ENCODE data around the gene USP20. TPM values are rescaled to one million over a fixed set of nuclear protein-coding genes. Genes with fewer than 3 reads are reported as not detected.
A peak's percentile ranks its signal among the peaks of the same experiment; 100 is the strongest.

The USP20 gene
- total and polyA plus RNA-seq, 10 of the 15 experiments (the other 5 are each of a cell fraction or from before 2014, with no cell fraction given), result 0.66 to 23.3 (median 11.0) TPM

DNA sequence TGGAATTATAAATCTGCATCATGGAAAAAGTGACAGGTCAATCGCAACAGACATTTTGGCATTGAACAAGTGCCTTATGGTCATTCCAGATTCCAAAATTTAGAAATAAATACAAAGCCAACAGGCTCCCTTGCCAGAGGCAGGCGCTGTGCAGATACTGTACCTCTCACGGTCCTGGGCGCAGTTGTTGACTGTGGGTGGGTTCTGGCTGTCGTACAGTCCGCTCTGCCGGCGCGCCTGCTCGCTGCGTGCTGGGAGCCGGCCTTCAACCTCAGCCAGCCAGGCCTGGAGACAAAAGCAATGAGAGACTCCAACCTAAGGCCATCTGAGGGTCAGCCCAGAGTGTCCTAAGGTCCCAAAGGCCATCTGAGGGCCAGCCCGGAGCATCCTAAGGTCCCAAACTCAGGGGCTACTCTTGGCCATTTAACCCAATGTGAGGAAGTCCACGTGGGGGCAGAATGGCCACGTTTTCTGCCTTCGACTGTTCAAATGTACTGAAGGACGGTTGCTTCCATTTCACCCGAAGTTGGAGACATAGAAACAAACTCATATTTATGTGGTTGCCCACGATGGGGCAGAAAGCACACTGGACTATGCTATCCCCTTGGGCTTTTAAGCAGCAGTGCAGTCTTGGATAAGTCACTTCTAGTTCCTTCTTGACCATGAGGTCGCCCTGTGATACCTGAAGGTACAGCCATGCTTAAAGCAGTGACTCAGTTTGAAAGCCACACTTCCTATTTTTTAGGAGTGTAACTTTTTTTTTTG, 65.2 kb downstream of the USP20 start:
- Histone ChIP-seq H3K79me2 (ENCODE audit: control insufficient read depth, insufficient read depth, low read length) (peaks cover 23% of the 10 kb centered on the region), H3K9me3 (replicated peaks; ENCODE audit: control insufficient read depth, insufficient read depth, low read length) (no peaks in the 10 kb centered on the region; the same call in 2 of the 3 replicates), H3K4me2 (ENCODE audit: control insufficient read depth, insufficient read depth) (no peak overlapping the region), H3K27ac (ENCODE audit: control insufficient read depth, insufficient read depth) (peak overlapping the region; percentile 71), H4K20me1 (ENCODE audit: control insufficient read depth, insufficient read depth) (no peaks in the 10 kb centered on the region), H3K4me3 (no peak overlapping the region), H3K27me3 (replicated peaks in 1 of 2; ENCODE audit: control insufficient read depth in 2 of 2, insufficient read depth in 2 of 2, low read length in 1 of 2) (no peaks in the 10 kb centered on the region), H3K9ac (ENCODE audit: control insufficient read depth, insufficient read depth, low read length) (0 out of 2 replicates have a peak overlapping the region, but pooled peaks have one; percentile 8), H3K36me3 (ENCODE audit: control insufficient read depth in 2 of 2, insufficient read depth in 2 of 2, low read length in 1 of 2) (peaks cover 28 to 66% of the 10 kb centered on the region in 2 experiments), H3K4me1 (ENCODE audit: control insufficient read depth, insufficient read depth, low read length) (peaks cover 68% of the 10 kb centered on the region), H2AFZ (ENCODE audit: control insufficient read depth, low read depth, low read length) (no peak overlapping the region)
- ChIA-PET RAD21 (ENCODE audit: unreplicated experiment) (interaction anchor here (0.9 to 1.9 kb wide), 4 partner anchors 8 to 129 kb away, joined by 3 to 8 read pairs (median 6); no protein-coding TSS in a partner anchor), CTCF (no interaction called here), SMC1A (ENCODE audit: uncharacterized antibody, unreplicated experiment) (interaction anchor here (0.9 kb wide), 1 partner anchor 141 kb away, joined by 3 read pairs; no protein-coding TSS in a partner anchor), POLR2A (interaction anchor here (0.8 to 1.6 kb wide), 3 partner anchors 14 to 126 kb away, joined by 3 to 5 read pairs (median 3); no protein-coding TSS in a partner anchor)
- DNase-seq (ENCODE audit: low read depth, low spot score) (peak; percentile 85), ATAC-seq (peak; percentile 96), FAIRE-seq (peak; percentile 76)
- TSS peak; percentile 10 for BruUV-seq (replicated peaks)
- WGBS (ENCODE audit: insufficient coverage, insufficient replicate concordance, low lambda C conversion rate, missing lambda C conversion rate), result 62% methylated on average over 20 of the region's 20 CpGs
- intact Hi-C loops (cut with micrococcal nuclease; ENCODE audit: unreplicated experiment) (loop anchor here (1.0 kb wide), 1 partner anchor 12 kb away; no protein-coding TSS in a partner anchor), in situ Hi-C loops (cut with MboI) (no loop called here)
- TF ChIP-seq BRCA1 (IDR thresholded peaks at IDR 0.05; ENCODE audit: low read depth, low read length) (no peak), POLR2AphosphoS5 (IDR thresholded peaks at IDR 0.05; ENCODE audit: low read length) (peak; percentile 70; the same call in 1 of the 2 replicates), SREBF1 (IDR thresholded peaks at IDR 0.05; ENCODE audit: low read length) (no peak), NBN (IDR thresholded peaks at IDR 0.05) (no peak), ATF3 (IDR thresholded peaks at IDR 0.05; ENCODE audit: borderline replicate concordance, extremely low read depth, low read depth, low read length) (no peak), NFYA (IDR thresholded peaks at IDR 0.05; ENCODE audit: borderline replicate concordance, low read depth, low read length) (no peak), MAX (IDR thresholded peaks at IDR 0.05; ENCODE audit: low read depth, low read length) (no peak; the same call in 1 of the 2 replicates), CBX3 (IDR thresholded peaks at IDR 0.05; ENCODE audit: borderline replicate concordance, low read depth) (no peak), MEF2B (IDR thresholded peaks at IDR 0.05; ENCODE audit: partially characterized antibody, poor library complexity, severe bottlenecking) (peak; percentile 93), FOS (IDR thresholded peaks at IDR 0.05; ENCODE audit: borderline replicate concordance, extremely low read depth, insufficient read length) (no peak), EGR1 (IDR thresholded peaks at IDR 0.05; ENCODE audit: borderline replicate concordance in 1 of 2, low read depth in 2 of 2, low read length in 2 of 2) (no peak), ZBTB4 (CRISPR knock-in tag; IDR thresholded peaks at IDR 0.05) (no peak), CREM (IDR thresholded peaks at IDR 0.05; ENCODE audit: low read depth) (peak; percentile 48; the same call in 1 of the 2 replicates), MXI1 (IDR thresholded peaks at IDR 0.05; ENCODE audit: low read depth, low read length) (peak; percentile 71)
- TF ChIP-seq, protein P1, sequence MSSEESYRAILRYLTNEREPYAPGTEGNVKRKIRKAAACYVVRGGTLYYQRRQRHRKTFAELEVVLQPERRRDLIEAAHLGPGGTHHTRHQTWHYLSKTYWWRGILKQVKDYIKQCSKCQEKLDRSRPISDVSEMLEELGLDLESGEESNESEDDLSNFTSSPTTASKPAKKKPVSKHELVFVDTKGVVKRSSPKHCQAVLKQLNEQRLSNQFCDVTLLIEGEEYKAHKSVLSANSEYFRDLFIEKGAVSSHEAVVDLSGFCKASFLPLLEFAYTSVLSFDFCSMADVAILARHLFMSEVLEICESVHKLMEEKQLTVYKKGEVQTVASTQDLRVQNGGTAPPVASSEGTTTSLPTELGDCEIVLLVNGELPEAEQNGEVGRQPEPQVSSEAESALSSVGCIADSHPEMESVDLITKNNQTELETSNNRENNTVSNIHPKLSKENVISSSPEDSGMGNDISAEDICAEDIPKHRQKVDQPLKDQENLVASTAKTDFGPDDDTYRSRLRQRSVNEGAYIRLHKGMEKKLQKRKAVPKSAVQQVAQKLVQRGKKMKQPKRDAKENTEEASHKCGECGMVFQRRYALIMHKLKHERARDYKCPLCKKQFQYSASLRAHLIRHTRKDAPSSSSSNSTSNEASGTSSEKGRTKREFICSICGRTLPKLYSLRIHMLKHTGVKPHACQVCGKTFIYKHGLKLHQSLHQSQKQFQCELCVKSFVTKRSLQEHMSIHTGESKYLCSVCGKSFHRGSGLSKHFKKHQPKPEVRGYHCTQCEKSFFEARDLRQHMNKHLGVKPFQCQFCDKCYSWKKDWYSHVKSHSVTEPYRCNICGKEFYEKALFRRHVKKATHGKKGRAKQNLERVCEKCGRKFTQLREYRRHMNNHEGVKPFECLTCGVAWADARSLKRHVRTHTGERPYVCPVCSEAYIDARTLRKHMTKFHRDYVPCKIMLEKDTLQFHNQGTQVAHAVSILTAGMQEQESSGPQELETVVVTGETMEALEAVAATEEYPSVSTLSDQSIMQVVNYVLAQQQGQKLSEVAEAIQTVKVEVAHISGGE (CRISPR knock-in tag; IDR thresholded peaks at IDR 0.05), result no peak
